Effector memory CD4-positive, alpha-beta T cell (primary cell): ENCODE measurements around the gene AMMECR1.

ENCODE experiments used
- DNase-seq, 3 donors: peaks; one replicate each; pipeline ENCODE4 v3.0.0-alpha.2; 2020
- H3K27ac ChIP-seq: 2 replicates; pipeline ENCODE4 v1.7.0; 2013; ENCODE audit warnings: mild to moderate bottlenecking, low read length, moderate library complexity; ENCODE audit not compliant: insufficient read depth, poor library complexity, severe bottlenecking
- H3K27me3 ChIP-seq: replicated peaks from 2 replicates; pipeline ENCODE4 v1.7.0; 2013; ENCODE audit warnings: mild to moderate bottlenecking, low read length; ENCODE audit not compliant: insufficient read depth, control insufficient read depth, poor library complexity, severe bottlenecking
- H3K36me3 ChIP-seq: 2 replicates; pipeline ENCODE4 v1.7.0; 2013; ENCODE audit warnings: mild to moderate bottlenecking, low read length, moderate library complexity; ENCODE audit not compliant: control insufficient read depth, insufficient read depth
- H3K4me1 ChIP-seq: 2 replicates; pipeline ENCODE4 v1.7.0; 2013; ENCODE audit warnings: low read length, mild to moderate bottlenecking; ENCODE audit not compliant: control insufficient read depth, insufficient read depth, poor library complexity, severe bottlenecking
- H3K4me3 ChIP-seq: 2 replicates; pipeline ENCODE4 v1.7.0; 2013; ENCODE audit warnings: low read length, low read depth, mild to moderate bottlenecking; ENCODE audit not compliant: insufficient read depth, poor library complexity, severe bottlenecking
- H3K9me3 ChIP-seq: 2 replicates; pipeline ENCODE4 v1.7.0; 2013; ENCODE audit warnings: mild to moderate bottlenecking, low read length, moderate library complexity; ENCODE audit not compliant: control insufficient read depth

The AMMECR1 gene

GRCh38 chrX:110167952-110168451, 149.9 kb downstream of the AMMECR1 start:
- no peaks in the 10 kb centered on the region for H3K4me1 ChIP-seq
- H3K4me3 ChIP-seq = no peak overlapping the region
- no peaks in the 10 kb centered on the region for H3K36me3 ChIP-seq
- peak in 2 of 3 donors; percentile 13 to 34 for DNase-seq
- H3K9me3 ChIP-seq = no peaks in the 10 kb centered on the region
- no peaks in the 10 kb centered on the region for H3K27me3 ChIP-seq
- H3K27ac ChIP-seq = no peak overlapping the region

DNA sequence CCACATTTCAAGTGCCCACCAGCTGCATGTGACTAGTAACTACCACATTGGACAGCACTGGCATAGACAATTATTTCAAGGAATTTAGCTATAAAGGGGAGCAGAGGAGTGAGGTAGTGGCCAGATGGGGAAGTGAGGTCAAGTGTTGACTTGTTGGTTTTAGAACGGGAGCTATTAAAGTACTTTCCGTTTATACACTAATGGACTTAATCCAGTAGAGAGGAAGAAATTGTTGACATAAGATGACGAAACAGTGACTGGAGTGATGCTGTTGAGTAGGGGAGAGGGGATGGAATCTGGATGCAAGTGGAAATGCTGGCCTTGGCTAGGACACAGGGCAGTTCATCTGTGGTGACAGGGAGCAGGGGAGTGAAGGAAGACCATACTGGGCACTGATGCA, 154.4 kb downstream of the AMMECR1 start:
- no peaks in the 10 kb centered on the region for H3K9me3 ChIP-seq
- no peak for DNase-seq
- no peaks in the 10 kb centered on the region for H3K36me3 ChIP-seq
- no peaks in the 10 kb centered on the region for H3K27me3 ChIP-seq
- H3K4me1 ChIP-seq = peaks cover 3% of the 10 kb centered on the region
- H3K4me3 ChIP-seq = no peak overlapping the region
- H3K27ac ChIP-seq = no peak overlapping the region

GRCh38 chrX:110162867-110163266, 155.0 kb downstream of the AMMECR1 start:
- Histone ChIP-seq H3K27me3 (no peaks in the 10 kb centered on the region), H3K9me3 (no peaks in the 10 kb centered on the region), H3K4me3 (no peak overlapping the region), H3K4me1 (peaks cover 3% of the 10 kb centered on the region), H3K36me3 (no peaks in the 10 kb centered on the region), H3K27ac (no peak overlapping the region)
- no peak for DNase-seq

DNA sequence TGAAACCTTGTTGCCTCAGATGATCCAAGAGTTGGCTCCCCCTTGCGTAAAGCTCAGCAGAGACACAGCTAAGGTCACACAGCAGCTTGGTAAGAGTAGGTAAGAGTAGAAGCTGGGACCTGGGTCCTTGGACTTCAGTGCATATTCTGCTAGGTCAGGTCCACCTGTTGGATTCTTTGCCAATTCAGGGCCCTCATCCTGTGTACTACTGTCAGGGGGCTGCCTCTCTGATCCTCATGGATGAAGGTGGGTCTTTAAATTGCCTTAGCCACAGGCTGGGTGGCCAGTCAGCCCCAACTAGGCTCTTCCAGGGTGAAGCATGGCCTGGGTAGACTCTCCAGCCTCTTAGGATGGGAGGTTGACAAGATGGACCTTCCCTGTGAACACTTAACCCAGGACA, 155.8 kb downstream of the AMMECR1 start:
- Histone ChIP-seq H3K4me3 (no peak overlapping the region), H3K36me3 (no peaks in the 10 kb centered on the region), H3K9me3 (no peaks in the 10 kb centered on the region), H3K27ac (no peak overlapping the region), H3K27me3 (no peaks in the 10 kb centered on the region), H3K4me1 (peaks cover 3% of the 10 kb centered on the region)
- no peak for DNase-seq

GRCh38 chrX:110161361-110161686, 156.6 kb downstream of the AMMECR1 start:
- H3K36me3 ChIP-seq = no peaks in the 10 kb centered on the region
- no peak overlapping the region for H3K27ac ChIP-seq
- peaks cover 3% of the 10 kb centered on the region for H3K4me1 ChIP-seq
- H3K27me3 ChIP-seq = no peaks in the 10 kb centered on the region
- no peak for DNase-seq
- no peak overlapping the region for H3K4me3 ChIP-seq
- H3K9me3 ChIP-seq = no peaks in the 10 kb centered on the region

GRCh38 chrX:110159865-110160264, 158.0 kb downstream of the AMMECR1 start:
- H3K9me3 ChIP-seq = no peaks in the 10 kb centered on the region
- H3K27ac ChIP-seq = no peak overlapping the region
- H3K27me3 ChIP-seq = no peaks in the 10 kb centered on the region
- DNase-seq = no peak
- no peak overlapping the region for H3K4me3 ChIP-seq
- H3K4me1 ChIP-seq = peaks cover 3% of the 10 kb centered on the region
- H3K36me3 ChIP-seq = no peaks in the 10 kb centered on the region

GRCh38 chrX:110159235-110159634, 158.7 kb downstream of the AMMECR1 start:
- H3K27ac ChIP-seq = no peak overlapping the region
- no peaks in the 10 kb centered on the region for H3K36me3 ChIP-seq
- no peaks in the 10 kb centered on the region for H3K9me3 ChIP-seq
- H3K4me3 ChIP-seq = no peak overlapping the region
- no peak for DNase-seq
- H3K27me3 ChIP-seq = no peaks in the 10 kb centered on the region
- peaks cover 3% of the 10 kb centered on the region for H3K4me1 ChIP-seq

DNA sequence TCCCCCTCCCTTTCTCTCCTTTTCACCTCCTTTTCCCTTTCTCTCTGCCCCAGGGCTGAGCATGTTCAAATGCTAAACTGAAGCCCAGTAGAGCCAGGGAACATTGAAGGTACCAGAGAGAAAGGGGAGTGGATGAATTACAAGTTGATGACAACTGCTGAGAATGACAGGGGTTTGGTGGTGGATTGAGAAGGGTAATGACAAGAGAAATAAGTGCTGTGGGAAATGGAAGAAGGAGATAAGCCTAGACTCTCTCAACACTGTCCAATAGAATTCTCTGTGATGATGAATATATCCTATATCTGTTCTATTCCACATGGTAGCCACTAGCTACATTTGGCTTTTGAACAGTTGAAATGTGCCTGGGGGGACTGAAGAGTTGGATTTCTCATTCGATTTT, 160.4 kb downstream of the AMMECR1 start:
- H3K27ac ChIP-seq = no peak overlapping the region
- no peaks in the 10 kb centered on the region for H3K9me3 ChIP-seq
- no peaks in the 10 kb centered on the region for H3K36me3 ChIP-seq
- no peak for DNase-seq
- peaks cover 3% of the 10 kb centered on the region for H3K4me1 ChIP-seq
- H3K4me3 ChIP-seq = no peak overlapping the region
- H3K27me3 ChIP-seq = no peaks in the 10 kb centered on the region

DNA sequence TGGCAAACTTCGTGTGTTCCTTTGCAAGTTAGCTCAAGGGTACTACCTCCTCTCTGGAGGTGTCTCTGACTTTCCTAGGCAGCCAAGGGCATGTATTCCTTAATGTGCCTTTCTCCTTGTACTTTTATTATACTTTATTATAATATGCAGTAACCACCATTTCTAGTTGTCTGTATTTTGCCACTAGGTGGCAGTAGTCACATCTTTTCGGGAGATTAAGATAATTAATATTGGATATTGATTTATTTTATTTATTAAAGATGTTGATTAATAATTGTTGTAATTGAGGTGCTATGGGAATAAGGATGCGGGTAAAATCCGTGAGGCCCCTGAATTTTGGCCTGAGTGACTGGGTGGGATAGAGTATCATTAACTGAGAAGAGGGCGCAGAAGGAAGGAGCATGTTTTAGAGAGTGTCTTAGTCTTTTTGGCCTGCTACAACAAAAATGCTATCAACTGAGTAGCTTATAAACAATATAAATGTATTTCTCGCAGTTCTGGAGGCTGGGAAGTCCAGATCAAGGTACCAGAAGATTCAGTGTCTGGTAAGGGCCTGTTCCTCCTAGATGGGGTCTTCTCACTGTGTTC, 161.6 kb downstream of the AMMECR1 start:
- Histone ChIP-seq H3K27me3 (no peaks in the 10 kb centered on the region), H3K9me3 (no peaks in the 10 kb centered on the region), H3K27ac (no peak overlapping the region), H3K4me3 (no peak overlapping the region), H3K36me3 (no peaks in the 10 kb centered on the region), H3K4me1 (peaks cover 3% of the 10 kb centered on the region)
- no peak for DNase-seq

- Histone ChIP-seq H3K27ac (no peak overlapping the region), H3K27me3 (no peaks in the 10 kb centered on the region), H3K36me3 (no peaks in the 10 kb centered on the region), H3K9me3 (no peaks in the 10 kb centered on the region), H3K4me3 (no peak overlapping the region), H3K4me1 (no peaks in the 10 kb centered on the region)
- DNase-seq = no peak
These were observed 162.1 kb downstream of the AMMECR1 start for GRCh38 chrX:110155759-110156158.
